Mesangial cell (primary cell): ENCODE data around the gene SH3BP1. TPM values are rescaled to one million over a fixed set of nuclear protein-coding genes. Genes with fewer than 3 reads are reported as not detected.

Experiments used
- total RNA-seq: library from RNA; depleted of rRNA; stranded (reverse); fragments of >200 nt; gene quantifications from 2 replicates; pipeline ENCODE4 v1.2.3, GENCODE V29; 2015

The SH3BP1 gene, protein sequence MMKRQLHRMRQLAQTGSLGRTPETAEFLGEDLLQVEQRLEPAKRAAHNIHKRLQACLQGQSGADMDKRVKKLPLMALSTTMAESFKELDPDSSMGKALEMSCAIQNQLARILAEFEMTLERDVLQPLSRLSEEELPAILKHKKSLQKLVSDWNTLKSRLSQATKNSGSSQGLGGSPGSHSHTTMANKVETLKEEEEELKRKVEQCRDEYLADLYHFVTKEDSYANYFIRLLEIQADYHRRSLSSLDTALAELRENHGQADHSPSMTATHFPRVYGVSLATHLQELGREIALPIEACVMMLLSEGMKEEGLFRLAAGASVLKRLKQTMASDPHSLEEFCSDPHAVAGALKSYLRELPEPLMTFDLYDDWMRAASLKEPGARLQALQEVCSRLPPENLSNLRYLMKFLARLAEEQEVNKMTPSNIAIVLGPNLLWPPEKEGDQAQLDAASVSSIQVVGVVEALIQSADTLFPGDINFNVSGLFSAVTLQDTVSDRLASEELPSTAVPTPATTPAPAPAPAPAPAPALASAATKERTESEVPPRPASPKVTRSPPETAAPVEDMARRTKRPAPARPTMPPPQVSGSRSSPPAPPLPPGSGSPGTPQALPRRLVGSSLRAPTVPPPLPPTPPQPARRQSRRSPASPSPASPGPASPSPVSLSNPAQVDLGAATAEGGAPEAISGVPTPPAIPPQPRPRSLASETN
- 13.4 and 14.8 TPM in 2 replicates for total RNA-seq

GRCh38 chr22:37639070-37639760, at the start of gene SH3BP1:
TSS of gene SH3BP1 (plus strand) at chr22:37639669. CDS start at chr22:37639788, 119 bp downstream.

DNA sequence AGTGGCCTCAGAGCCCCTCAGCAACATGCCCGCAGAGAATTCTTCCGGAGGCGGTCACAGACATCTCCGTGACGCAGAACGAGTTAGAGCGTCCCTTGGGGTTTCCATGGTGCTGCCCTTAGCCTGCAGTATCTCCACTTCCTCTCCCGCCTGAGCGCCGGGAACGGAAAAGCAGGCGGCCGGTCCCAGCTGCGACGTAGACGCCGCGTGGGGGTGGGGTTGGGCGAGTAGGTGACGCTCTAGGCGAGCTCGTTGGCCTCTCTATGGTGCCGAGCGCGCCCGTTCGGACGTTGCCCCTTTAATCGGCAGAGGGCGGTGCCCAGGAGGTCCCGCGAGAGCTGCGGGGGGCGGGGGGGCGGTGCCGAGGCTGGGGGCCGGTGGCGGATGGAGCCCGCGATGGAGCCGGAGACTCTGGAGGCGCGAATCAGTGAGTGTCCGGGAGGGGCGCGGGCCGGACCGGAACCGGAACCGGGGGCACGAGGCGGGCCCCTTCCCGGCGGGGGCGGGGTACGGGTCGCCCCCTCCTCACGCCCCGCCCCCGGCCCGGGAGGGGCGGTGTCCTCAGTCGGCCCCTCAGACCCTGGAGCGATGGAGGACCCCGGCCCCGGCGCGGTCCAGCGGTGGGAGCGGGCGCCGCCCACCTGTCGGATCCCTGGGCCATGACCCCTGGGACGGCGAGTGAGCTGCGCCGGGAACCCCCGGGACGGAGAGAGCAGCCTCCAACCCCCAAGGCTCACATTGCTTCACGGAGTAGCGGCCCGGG, 30.8 kb upstream of the SH3BP1 start, which contains the start of gene GGA1:
GGA1 (plus strand) TSS at position 358 of the 763 bp plus-strand sequence; CDS start at position 385, 27 bp downstream.

DNA sequence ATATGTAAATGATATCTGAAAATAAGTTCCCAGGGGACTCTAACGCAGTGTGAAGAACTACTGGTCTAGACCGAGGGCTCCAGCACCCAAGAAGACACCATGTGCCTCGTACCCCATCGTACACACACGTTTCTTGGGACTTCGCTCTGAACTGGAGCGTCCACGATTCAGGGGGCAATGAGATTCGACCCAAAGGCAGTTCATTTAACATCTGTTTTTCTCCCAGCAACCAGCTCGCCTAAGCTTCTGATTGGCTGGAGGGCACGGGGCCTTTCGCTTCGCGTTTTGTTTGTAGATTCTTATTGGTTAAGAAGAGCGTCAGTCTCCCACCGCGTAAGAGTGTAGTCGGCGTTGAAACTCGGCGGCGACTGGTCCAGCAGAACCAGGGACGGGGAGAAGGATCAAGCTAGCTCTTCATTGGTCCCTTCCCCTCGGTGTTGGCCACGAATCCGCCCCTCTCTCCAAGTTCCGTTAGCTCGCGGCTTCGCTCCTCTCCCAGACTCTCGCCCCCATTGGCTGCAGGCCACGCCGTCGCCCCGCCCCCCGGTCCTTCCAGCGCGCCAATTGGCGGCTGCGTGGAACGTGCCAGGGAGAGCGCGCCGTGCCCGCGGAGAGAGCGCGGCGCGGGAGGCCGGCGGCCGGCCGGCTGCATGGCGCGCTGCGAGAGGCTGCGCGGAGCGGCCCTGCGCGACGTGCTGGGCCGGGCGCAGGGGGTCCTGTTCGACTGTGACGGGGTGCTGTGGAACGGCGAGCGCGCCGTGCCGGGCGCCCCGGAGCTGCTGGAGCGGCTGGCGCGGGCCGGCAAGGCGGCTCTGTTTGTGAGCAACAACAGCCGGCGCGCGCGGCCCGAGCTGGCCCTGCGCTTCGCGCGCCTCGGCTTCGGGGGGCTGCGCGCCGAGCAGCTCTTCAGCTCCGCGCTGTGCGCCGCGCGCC, 18.9 kb downstream of the SH3BP1 start, which contains the start of gene PDXP:
PDXP (plus strand) TSS at position 591 of the 933 bp plus-strand sequence; CDS start at position 651, 60 bp downstream.

DNA sequence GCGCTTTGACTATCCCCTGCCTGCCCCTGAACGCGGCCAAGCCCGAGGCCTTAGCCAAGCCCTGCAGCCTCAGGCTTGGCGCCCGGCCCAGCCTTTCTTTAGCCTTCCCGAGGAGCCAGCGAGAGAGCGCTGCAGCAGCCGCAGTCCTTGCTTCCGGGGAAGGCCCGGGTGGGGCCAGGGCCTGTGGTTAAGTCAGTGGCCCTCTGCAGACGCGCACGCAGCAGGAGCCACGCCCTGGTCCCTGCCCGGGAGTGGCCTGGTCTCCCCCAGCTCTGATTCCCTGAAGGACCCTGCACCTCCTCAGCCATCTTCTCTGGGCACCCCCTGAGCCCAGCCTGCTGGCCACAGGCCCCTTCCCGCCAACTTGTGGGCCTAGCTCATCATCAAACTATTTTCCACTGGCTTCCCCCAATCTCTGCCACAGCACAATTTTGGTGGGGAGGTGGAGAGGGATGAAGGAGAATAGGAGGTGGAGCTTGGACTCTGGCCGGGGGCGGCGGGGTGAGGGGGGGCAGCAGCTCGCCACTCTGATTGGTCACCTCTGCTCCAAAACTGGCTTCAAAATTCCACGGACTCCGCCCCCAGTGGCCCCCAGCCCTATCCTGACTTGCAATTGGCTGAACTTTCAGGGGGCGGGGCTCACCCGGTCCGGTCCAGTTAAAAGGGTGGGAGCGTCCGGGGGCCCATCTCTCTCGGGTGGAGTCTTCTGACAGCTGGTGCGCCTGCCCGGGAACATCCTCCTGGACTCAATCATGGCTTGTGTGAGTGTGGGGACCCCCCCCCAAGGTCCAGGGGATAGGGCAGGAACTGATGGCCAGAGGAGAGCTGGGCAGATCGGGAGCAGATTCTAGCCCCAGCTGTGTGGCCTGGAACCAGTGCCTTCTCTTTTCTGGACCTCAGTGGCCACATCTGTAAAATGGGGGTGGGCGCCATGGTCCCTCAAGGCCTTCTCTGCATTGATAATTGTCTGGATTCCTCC, 35.8 kb downstream of the SH3BP1 start, which contains the start of gene LGALS1:
LGALS1 (plus strand) TSS at position 686 of the 979 bp plus-strand sequence; CDS start at position 753, 67 bp downstream.

GRCh38 chr22:37686002-37686982, 46.8 kb downstream of the SH3BP1 start, which contains the start of gene NOL12:
TSS of gene NOL12 (plus strand) at chr22:37686343. CDS start at chr22:37686393, 50 bp downstream.

DNA sequence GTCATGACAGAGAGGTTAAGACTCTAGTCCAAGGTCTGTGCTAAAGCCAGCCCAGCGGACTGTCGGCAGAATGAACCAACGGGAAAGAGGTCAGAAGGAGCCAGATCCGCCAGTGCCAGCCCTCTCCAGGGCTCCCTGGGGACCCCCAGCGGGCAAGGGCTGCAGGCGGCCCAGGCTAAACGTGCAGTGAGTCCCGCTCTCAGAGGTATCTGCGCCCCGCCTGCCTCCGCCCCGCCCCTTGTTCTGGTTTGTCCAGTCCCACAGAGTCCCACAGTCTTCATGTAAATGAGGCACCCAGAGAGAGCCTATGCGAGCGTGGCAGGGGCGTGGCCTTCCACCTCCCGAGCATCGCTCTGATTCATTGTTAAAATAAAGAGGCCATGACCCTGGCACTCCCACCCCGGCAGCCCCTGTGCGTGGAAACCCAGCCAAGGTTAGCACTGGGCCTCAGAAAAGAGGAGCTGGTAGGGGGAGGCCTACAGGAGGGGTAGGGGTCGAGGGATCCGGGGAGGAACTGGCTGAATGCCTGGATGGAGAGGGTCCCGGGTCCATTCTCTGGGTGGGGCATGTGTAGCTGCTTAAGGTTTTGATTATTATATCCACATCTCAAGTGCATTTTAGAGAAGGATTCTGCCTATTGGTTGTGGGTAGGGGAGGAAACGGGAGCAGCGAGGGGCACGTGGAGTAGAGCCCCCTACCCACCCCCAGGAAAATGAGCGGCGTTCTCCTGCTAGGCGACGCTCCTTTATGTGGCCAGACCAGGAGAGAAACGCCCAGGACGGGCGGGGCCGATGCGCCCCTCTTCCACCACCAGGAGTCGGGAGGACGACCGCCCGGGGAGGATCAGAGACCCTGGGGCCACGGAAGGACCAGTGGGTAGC, 57.4 kb downstream of the SH3BP1 start, which contains the start of gene TRIOBP:
TRIOBP (plus strand) TSS at position 392 of the 881 bp plus-strand sequence. CDS start 4,318 bp downstream, outside the sequence.

Other genes with a start within 250 kb of the SH3BP1 start
- gene ELFN2, start 212.2 kb upstream of the SH3BP1 start, total RNA-seq, result 9.0 and 20.5 TPM in 2 replicates
- gene MFNG, start 153.3 kb upstream of the SH3BP1 start, total RNA-seq, result 0.16 and 1.5 TPM in 2 replicates
- gene CARD10, start 120.3 kb upstream of the SH3BP1 start, total RNA-seq, result 51.3 and 56.4 TPM in 2 replicates
- gene CDC42EP1, start 79.2 kb upstream of the SH3BP1 start, total RNA-seq, result 138 and 149 TPM in 2 replicates
- 0.89 TPM in 1 of 2 replicates, not detected in the other for gene LGALS2, start 59.6 kb upstream of the SH3BP1 start, total RNA-seq
- 43.2 and 54.6 TPM in 2 replicates for gene GGA1, start 30.8 kb upstream of the SH3BP1 start, total RNA-seq
- gene PDXP, start 19.1 kb downstream of the SH3BP1 start, total RNA-seq, result 17.2 and 23.8 TPM in 2 replicates
- gene LGALS1, start 36.0 kb downstream of the SH3BP1 start, total RNA-seq, result 1,545 and 4,007 TPM in 2 replicates
- gene NOL12, start 46.7 kb downstream of the SH3BP1 start, total RNA-seq, result 24.7 and 32.1 TPM in 2 replicates
- gene TRIOBP, start 57.4 kb downstream of the SH3BP1 start, total RNA-seq, result 86.2 and 106 TPM in 2 replicates
- gene GCAT, start 168.3 kb downstream of the SH3BP1 start, total RNA-seq, result 23.1 and 32.8 TPM in 2 replicates
- gene GALR3, start 183.7 kb downstream of the SH3BP1 start, total RNA-seq, result not detected in 2 replicates
- 20.0 and 29.8 TPM in 2 replicates for gene ANKRD54, start 204.7 kb downstream of the SH3BP1 start, total RNA-seq
- 301 and 455 TPM in 2 replicates for gene EIF3L, start 209.8 kb downstream of the SH3BP1 start, total RNA-seq